ENCODE results near the gene MTF2. TPM values are rescaled to one million over a fixed set of nuclear protein-coding genes. Genes with fewer than 3 reads are reported as not detected.

The MTF2 gene
- total RNA-seq, 1 donor from 2014 or later, result 59.7 TPM

DNA sequence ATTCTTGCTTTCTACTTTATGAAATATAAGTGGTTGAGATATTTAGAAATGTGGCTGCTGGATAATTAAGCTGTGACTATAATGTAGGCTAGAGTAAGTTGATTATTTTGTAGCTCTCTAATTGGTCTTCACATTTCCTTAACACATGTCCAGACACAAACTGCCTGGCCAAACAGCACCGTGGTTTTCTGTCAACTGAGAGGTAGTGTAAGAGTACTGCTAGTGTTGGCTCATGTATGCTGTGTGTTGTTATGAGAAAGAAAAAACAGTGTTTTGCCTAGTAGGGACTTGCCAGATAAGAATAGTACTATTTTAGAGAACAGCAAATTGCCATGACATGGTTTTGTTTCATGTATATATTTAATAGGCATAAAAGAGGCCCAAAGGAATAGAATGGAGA, 64.1 kb downstream of the MTF2 start:
- ChIA-PET POLR2A (no interaction called here), CTCF (no interaction called here)
- DNase-seq (no peak), ATAC-seq (ENCODE audit: low read depth) (no peak)
- Mint-ChIP-seq H3K27ac (no peak overlapping the region), H3K36me3 (ENCODE audit: low read depth) (peaks cover 27% of the 10 kb centered on the region), H3K4me1 (no peaks in the 10 kb centered on the region), H3K9me3 (no peaks in the 10 kb centered on the region), H3K4me3 (no peak overlapping the region), H3K27me3 (no peaks in the 10 kb centered on the region)
- intact Hi-C loops (cut with micrococcal nuclease), result no loop called here
- TF ChIP-seq, protein P1, sequence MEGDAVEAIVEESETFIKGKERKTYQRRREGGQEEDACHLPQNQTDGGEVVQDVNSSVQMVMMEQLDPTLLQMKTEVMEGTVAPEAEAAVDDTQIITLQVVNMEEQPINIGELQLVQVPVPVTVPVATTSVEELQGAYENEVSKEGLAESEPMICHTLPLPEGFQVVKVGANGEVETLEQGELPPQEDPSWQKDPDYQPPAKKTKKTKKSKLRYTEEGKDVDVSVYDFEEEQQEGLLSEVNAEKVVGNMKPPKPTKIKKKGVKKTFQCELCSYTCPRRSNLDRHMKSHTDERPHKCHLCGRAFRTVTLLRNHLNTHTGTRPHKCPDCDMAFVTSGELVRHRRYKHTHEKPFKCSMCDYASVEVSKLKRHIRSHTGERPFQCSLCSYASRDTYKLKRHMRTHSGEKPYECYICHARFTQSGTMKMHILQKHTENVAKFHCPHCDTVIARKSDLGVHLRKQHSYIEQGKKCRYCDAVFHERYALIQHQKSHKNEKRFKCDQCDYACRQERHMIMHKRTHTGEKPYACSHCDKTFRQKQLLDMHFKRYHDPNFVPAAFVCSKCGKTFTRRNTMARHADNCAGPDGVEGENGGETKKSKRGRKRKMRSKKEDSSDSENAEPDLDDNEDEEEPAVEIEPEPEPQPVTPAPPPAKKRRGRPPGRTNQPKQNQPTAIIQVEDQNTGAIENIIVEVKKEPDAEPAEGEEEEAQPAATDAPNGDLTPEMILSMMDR (IDR thresholded peaks at IDR 0.05), result no peak

DNA sequence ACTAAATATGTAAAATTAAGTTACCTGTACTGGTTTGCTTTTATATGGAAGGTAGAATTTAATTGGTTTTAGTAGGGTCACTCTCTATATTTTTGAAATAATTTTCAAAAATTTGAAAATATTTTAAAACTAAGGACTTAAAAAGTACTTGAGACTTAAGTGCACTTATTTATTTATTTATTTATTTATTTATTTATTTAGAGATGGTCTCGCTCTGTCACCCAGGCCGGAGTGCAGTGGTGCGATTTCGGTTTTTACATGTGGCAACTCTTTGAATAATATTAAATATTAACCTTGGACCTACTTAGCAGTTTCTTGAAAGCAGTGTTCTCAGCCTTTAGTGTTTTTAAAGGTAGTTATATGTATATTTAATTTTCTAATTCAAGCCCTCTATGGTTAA, 64.7 kb downstream of the MTF2 start:
- ChIA-PET POLR2A (no interaction called here), CTCF (no interaction called here)
- H3K27me3 Mint-ChIP-seq, result no peaks in the 10 kb centered on the region
- ATAC-seq (ENCODE audit: low read depth) (no peak), DNase-seq (no peak)
- peaks cover 29% of the 10 kb centered on the region for H3K36me3 Mint-ChIP-seq (ENCODE audit: low read depth)
- H3K9me3 Mint-ChIP-seq, result no peaks in the 10 kb centered on the region
- no peak overlapping the region for H3K4me3 Mint-ChIP-seq
- TF ChIP-seq, protein P1 (IDR thresholded peaks at IDR 0.05), result no peak
- no peak overlapping the region for H3K27ac Mint-ChIP-seq
- intact Hi-C loops (cut with micrococcal nuclease), result no loop called here
- no peaks in the 10 kb centered on the region for H3K4me1 Mint-ChIP-seq

- TF ChIP-seq, protein P1 (IDR thresholded peaks at IDR 0.05), result no peak
- CTCF ChIA-PET, result no interaction called here
- Mint-ChIP-seq H3K4me3 (no peak overlapping the region), H3K36me3 (ENCODE audit: low read depth) (peaks cover 44% of the 10 kb centered on the region), H3K9me3 (no peaks in the 10 kb centered on the region), H3K4me1 (no peaks in the 10 kb centered on the region), H3K27ac (no peak overlapping the region), H3K27me3 (no peaks in the 10 kb centered on the region)
- DNase-seq (no peak), ATAC-seq (ENCODE audit: low read depth) (no peak)
- POLR2A ChIA-PET, result no interaction called here
- intact Hi-C loops (cut with micrococcal nuclease), result no loop called here
Observed at GRCh38 chr1:93148001-93148400, 68.9 kb downstream of the MTF2 start.

DNA sequence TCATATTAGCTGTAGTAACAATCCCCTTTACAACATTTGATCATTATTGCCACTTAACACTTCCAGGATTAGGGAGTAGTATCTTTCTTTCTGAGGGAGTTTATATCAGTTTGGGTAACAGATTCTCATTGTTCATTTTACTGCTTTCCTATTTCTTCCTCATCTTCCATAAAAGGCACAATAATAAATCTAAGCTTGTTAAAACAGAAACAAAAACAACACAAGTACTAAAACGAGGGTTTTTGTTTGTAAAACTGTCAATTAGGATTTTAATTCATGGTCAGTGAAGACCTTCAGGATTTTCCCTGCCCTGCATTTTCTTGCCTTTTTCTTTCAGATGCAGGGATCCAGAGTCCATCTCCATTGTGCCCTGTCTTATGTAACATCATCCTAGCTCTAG, 71.6 kb downstream of the MTF2 start:
- no peak for ATAC-seq (ENCODE audit: low read depth)
- Mint-ChIP-seq H3K27ac (peak overlapping the region; percentile 0), H3K4me3 (no peak overlapping the region), H3K9me3 (no peaks in the 10 kb centered on the region), H3K36me3 (ENCODE audit: low read depth) (peaks cover 58% of the 10 kb centered on the region), H3K4me1 (no peaks in the 10 kb centered on the region), H3K27me3 (no peaks in the 10 kb centered on the region)
- CTCF ChIA-PET, result no interaction called here
- TF ChIP-seq, protein P1 (IDR thresholded peaks at IDR 0.05), result no peak
- POLR2A ChIA-PET, result no interaction called here
- intact Hi-C loops (cut with micrococcal nuclease), result no loop called here
- DNase-seq, result no peak

DNA sequence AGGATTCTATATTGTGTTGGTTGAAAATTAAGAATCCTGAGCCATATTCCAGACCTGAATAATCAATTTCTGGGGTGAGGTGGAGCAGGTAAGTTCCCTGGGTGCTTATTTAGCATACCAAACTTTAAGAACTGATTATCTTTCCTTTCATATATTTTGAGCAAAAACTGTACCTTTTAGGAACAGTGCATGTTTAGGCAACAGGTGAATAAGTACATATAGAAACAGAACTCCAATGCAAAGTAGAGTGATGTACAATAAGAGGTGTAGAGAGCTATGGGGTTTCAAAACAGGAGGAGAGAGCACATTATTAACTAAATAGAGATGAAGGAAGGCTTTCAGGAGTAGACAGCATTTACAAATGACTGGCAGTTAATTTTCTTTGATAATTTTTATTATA, 72.4 kb downstream of the MTF2 start:
- ChIA-PET POLR2A (no interaction called here), CTCF (no interaction called here)
- TF ChIP-seq, protein P1 (IDR thresholded peaks at IDR 0.05), result no peak

More for the DNA sequence above, 72.4 kb downstream of the MTF2 start:
- no peaks in the 10 kb centered on the region for H3K9me3 Mint-ChIP-seq
- no peak overlapping the region for H3K27ac Mint-ChIP-seq
- no peak overlapping the region for H3K4me3 Mint-ChIP-seq
- intact Hi-C loops (cut with micrococcal nuclease), result no loop called here
- peaks cover 61% of the 10 kb centered on the region for H3K36me3 Mint-ChIP-seq (ENCODE audit: low read depth)
- ATAC-seq (ENCODE audit: low read depth), result no peak
- DNase-seq, result no peak
- no peaks in the 10 kb centered on the region for H3K4me1 Mint-ChIP-seq
- no peaks in the 10 kb centered on the region for H3K27me3 Mint-ChIP-seq
